ENCODE data around the gene MCC.

Gene MCC

GRCh38 chr5:113083481-113083880, 404.8 kb downstream of the MCC start:
- TF ChIP-seq POLR2AphosphoS5 (IDR thresholded peaks at IDR 0.05; ENCODE audit: low read depth) (no peak), GABPA (IDR thresholded peaks at IDR 0.05; ENCODE audit: low read depth) (no peak), SPI1 (IDR thresholded peaks at IDR 0.05; ENCODE audit: borderline replicate concordance, low read depth) (no peak), CTCF (IDR thresholded peaks at IDR 0.05; ENCODE audit: insufficient read depth, low read length) (no peak)
- TF ChIP-seq, protein P1, sequence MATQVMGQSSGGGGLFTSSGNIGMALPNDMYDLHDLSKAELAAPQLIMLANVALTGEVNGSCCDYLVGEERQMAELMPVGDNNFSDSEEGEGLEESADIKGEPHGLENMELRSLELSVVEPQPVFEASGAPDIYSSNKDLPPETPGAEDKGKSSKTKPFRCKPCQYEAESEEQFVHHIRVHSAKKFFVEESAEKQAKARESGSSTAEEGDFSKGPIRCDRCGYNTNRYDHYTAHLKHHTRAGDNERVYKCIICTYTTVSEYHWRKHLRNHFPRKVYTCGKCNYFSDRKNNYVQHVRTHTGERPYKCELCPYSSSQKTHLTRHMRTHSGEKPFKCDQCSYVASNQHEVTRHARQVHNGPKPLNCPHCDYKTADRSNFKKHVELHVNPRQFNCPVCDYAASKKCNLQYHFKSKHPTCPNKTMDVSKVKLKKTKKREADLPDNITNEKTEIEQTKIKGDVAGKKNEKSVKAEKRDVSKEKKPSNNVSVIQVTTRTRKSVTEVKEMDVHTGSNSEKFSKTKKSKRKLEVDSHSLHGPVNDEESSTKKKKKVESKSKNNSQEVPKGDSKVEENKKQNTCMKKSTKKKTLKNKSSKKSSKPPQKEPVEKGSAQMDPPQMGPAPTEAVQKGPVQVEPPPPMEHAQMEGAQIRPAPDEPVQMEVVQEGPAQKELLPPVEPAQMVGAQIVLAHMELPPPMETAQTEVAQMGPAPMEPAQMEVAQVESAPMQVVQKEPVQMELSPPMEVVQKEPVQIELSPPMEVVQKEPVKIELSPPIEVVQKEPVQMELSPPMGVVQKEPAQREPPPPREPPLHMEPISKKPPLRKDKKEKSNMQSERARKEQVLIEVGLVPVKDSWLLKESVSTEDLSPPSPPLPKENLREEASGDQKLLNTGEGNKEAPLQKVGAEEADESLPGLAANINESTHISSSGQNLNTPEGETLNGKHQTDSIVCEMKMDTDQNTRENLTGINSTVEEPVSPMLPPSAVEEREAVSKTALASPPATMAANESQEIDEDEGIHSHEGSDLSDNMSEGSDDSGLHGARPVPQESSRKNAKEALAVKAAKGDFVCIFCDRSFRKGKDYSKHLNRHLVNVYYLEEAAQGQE (IDR thresholded peaks at IDR 0.05; ENCODE audit: insufficient replicate concordance, low read depth), result no peak
- no peak overlapping the region for H3K27ac ChIP-seq (replicated peaks)
- H3K27me3 ChIP-seq (ENCODE audit: insufficient read depth, poor library complexity, severe bottlenecking), result no peaks in the 10 kb centered on the region
- DNase-seq (ENCODE audit: low read depth in 1 of 2, low spot score in 1 of 2), result no peak
- H3K4me3 ChIP-seq (replicated peaks; ENCODE audit: insufficient read depth, low read length), result no peak overlapping the region

DNA sequence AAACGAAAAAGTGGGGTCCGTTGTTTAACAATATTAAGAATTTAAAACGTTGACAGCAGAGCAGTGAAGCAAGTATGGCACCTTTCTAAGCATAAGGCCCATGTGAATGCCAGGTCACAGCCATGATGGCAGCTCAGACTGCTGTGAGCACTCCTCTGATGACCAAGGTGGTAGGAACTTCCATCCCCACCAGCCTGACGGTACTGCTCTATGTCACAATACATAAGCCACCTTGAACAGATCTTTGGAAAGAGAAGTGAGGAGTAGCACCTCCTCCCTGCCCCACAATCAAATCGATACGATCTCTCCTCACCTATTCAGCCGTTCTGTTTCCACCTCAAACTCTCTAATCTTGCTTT, 405.7 kb downstream of the MCC start:
- Histone ChIP-seq H3K4me3 (replicated peaks; ENCODE audit: insufficient read depth, low read length) (no peak overlapping the region), H3K27me3 (ENCODE audit: insufficient read depth, poor library complexity, severe bottlenecking) (no peaks in the 10 kb centered on the region), H3K27ac (replicated peaks) (no peak overlapping the region)
- no peak for TF ChIP-seq SPI1 (IDR thresholded peaks at IDR 0.05; ENCODE audit: borderline replicate concordance, low read depth)
- TF ChIP-seq, protein P1 (IDR thresholded peaks at IDR 0.05; ENCODE audit: insufficient replicate concordance, low read depth), result no peak
- no peak for TF ChIP-seq GABPA (IDR thresholded peaks at IDR 0.05; ENCODE audit: low read depth)
- TF ChIP-seq CTCF (IDR thresholded peaks at IDR 0.05; ENCODE audit: insufficient read depth, low read length), result no peak
- no peak for TF ChIP-seq POLR2AphosphoS5 (IDR thresholded peaks at IDR 0.05; ENCODE audit: low read depth)
- DNase-seq (ENCODE audit: low read depth in 1 of 2, low spot score in 1 of 2), result no peak

- TF ChIP-seq POLR2AphosphoS5 (IDR thresholded peaks at IDR 0.05; ENCODE audit: low read depth) (no peak), GABPA (IDR thresholded peaks at IDR 0.05; ENCODE audit: low read depth) (no peak), SPI1 (IDR thresholded peaks at IDR 0.05; ENCODE audit: borderline replicate concordance, low read depth) (no peak), CTCF (IDR thresholded peaks at IDR 0.05; ENCODE audit: insufficient read depth, low read length) (no peak)
- TF ChIP-seq, protein P1 (IDR thresholded peaks at IDR 0.05; ENCODE audit: insufficient replicate concordance, low read depth), result no peak
- H3K27me3 ChIP-seq (ENCODE audit: insufficient read depth, poor library complexity, severe bottlenecking), result no peaks in the 10 kb centered on the region
- H3K4me3 ChIP-seq (replicated peaks; ENCODE audit: insufficient read depth, low read length), result no peak overlapping the region
- H3K27ac ChIP-seq (replicated peaks), result no peak overlapping the region
- DNase-seq (ENCODE audit: low read depth in 1 of 2, low spot score in 1 of 2), result no peak
Measured at GRCh38 chr5:113081881-113082546, 406.2 kb downstream of the MCC start.
